ENCODE results near the gene ERC2. TPM values are rescaled to one million over a fixed set of nuclear protein-coding genes. Genes with fewer than 3 reads are reported as not detected.

The ERC2 gene
- total and polyA plus RNA-seq, 9 donors, result 1.2 to 9.4 (median 5.4) TPM

- no peak for DNase-seq
- Histone ChIP-seq H3K36me3 (no peaks in the 10 kb centered on the region), H3K27ac (no peak overlapping the region), H3K9me3 (no peaks in the 10 kb centered on the region), H3K27me3 (no peaks in the 10 kb centered on the region), H3K4me1 (ENCODE audit: insufficient read depth) (no peaks in the 10 kb centered on the region), H3K4me3 (no peak overlapping the region)
- intact Hi-C loops (cut with DNase I), result no loop called here
- WGBS, 3 donors, result 87 to 93% (median 87%) methylated on average over 2 of the region's 2 CpGs
- no peak for TF ChIP-seq POLR2A (IDR thresholded peaks at IDR 0.05)
- TF ChIP-seq EP300 (IDR thresholded peaks at IDR 0.05), result no peak
- TF ChIP-seq CTCF (IDR thresholded peaks at IDR 0.05), result no peak
Measured at GRCh38 chr3:56238299-56238698, 230.0 kb downstream of the ERC2 start.

- no peak overlapping the region for H3K4me3 ChIP-seq
- no peaks in the 10 kb centered on the region for H3K27me3 ChIP-seq
- 89 to 94% (median 91%) methylated on average over 3 of the region's 3 CpGs for WGBS, 3 donors
- H3K27ac ChIP-seq, result no peak overlapping the region
- intact Hi-C loops (cut with DNase I), result no loop called here
- no peak for TF ChIP-seq EP300 (IDR thresholded peaks at IDR 0.05)
- no peaks in the 10 kb centered on the region for H3K4me1 ChIP-seq (ENCODE audit: insufficient read depth)
- no peaks in the 10 kb centered on the region for H3K36me3 ChIP-seq
- H3K9me3 ChIP-seq, result no peaks in the 10 kb centered on the region
- DNase-seq, result no peak
Measured at GRCh38 chr3:56233742-56234141, 234.5 kb downstream of the ERC2 start.

GRCh38 chr3:56229311-56229710 is 239.0 kb downstream of the ERC2 start:
- Histone ChIP-seq H3K4me3 (no peak overlapping the region), H3K36me3 (no peaks in the 10 kb centered on the region), H3K27ac (no peak overlapping the region), H3K9me3 (no peaks in the 10 kb centered on the region), H3K27me3 (no peaks in the 10 kb centered on the region), H3K4me1 (ENCODE audit: insufficient read depth) (no peaks in the 10 kb centered on the region)
- no peak for TF ChIP-seq POLR2A (IDR thresholded peaks at IDR 0.05)
- TF ChIP-seq CTCF (IDR thresholded peaks at IDR 0.05), result no peak
- TF ChIP-seq EP300 (IDR thresholded peaks at IDR 0.05), result no peak
- WGBS, 3 donors, result 87 to 90% (median 89%) methylated on average over 1 of the region's 1 CpG
- no peak for DNase-seq
- intact Hi-C loops (cut with DNase I), result loop anchor here in 1 of 4 donors (5.0 kb wide), 1 partner anchor 168 kb away; no protein-coding TSS in a partner anchor

GRCh38 chr3:56222866-56223265 is 245.4 kb downstream of the ERC2 start:
- Histone ChIP-seq H3K4me3 (no peak overlapping the region), H3K4me1 (ENCODE audit: insufficient read depth) (no peaks in the 10 kb centered on the region), H3K27ac (no peak overlapping the region), H3K9me3 (no peaks in the 10 kb centered on the region), H3K27me3 (no peaks in the 10 kb centered on the region), H3K36me3 (no peaks in the 10 kb centered on the region)
- intact Hi-C loops (cut with DNase I), result no loop called here
- 62 to 70% (median 68%) methylated on average over 2 of the region's 2 CpGs for WGBS, 3 donors
- no peak for DNase-seq
- TF ChIP-seq POLR2A (IDR thresholded peaks at IDR 0.05) (no peak), EP300 (IDR thresholded peaks at IDR 0.05) (no peak), CTCF (IDR thresholded peaks at IDR 0.05) (no peak)

GRCh38 chr3:56219894-56220805 is 248.1 kb downstream of the ERC2 start:
- intact Hi-C loops (cut with DNase I), result no loop called here
- 62 to 68% (median 65%) methylated on average over 11 of the region's 11 CpGs for WGBS, 3 donors
- no peak for DNase-seq

More at GRCh38 chr3:56219894-56220805, 248.1 kb downstream of the ERC2 start:
- TF ChIP-seq EP300 (IDR thresholded peaks at IDR 0.05) (no peak), POLR2A (IDR thresholded peaks at IDR 0.05) (no peak), CTCF (IDR thresholded peaks at IDR 0.05) (no peak)
- H3K4me3 ChIP-seq, result no peak overlapping the region
- H3K4me1 ChIP-seq (ENCODE audit: insufficient read depth), result no peaks in the 10 kb centered on the region
- no peaks in the 10 kb centered on the region for H3K9me3 ChIP-seq
- no peak overlapping the region for H3K27ac ChIP-seq
- no peaks in the 10 kb centered on the region for H3K27me3 ChIP-seq
- no peaks in the 10 kb centered on the region for H3K36me3 ChIP-seq

Measured in ovary (tissue), 9 donors.